ENCODE measurements around the gene PLIN5.

- TF ChIP-seq POLR2A (IDR thresholded peaks at IDR 0.05) (no peak), CTCF (IDR thresholded peaks at IDR 0.05) (no peak), EP300 (IDR thresholded peaks at IDR 0.05) (peak in 1 of 2 donors; percentile 30)
Observed at GRCh38 chr19:4518345-4519171, 16.5 kb downstream of the PLIN5 start, which contains the start of gene PLIN4.

All from tibial nerve (tissue), 4 donors.